ENCODE results near the gene RAB12.
A peak's percentile ranks its signal among the peaks of the same experiment; 100 is the strongest.
"Not testable (repeated sequence)": the region's sequence is repeated elsewhere in the genome, so short reads cannot be mapped to it uniquely, and the experiment has no call there.

The RAB12 gene

GRCh38 chr18:8615397-8616027 lies 6.3 kb downstream of the RAB12 start:
- Histone ChIP-seq H3K36me3 (ENCODE audit: insufficient read depth, low read length) (peaks cover 7% of the 10 kb centered on the region), H3K4me1 (ENCODE audit: control insufficient read depth, insufficient read depth, low read length) (peaks cover 26% of the 10 kb centered on the region), H3K27me3 (ENCODE audit: control insufficient read depth, insufficient read depth, low read length) (no peaks in the 10 kb centered on the region), H3K9me3 (replicated peaks; ENCODE audit: low read length) (no peaks in the 10 kb centered on the region), H3K4me3 (ENCODE audit: low read length) (peak overlapping the region; percentile 6), H3K9ac (ENCODE audit: low read depth, low read length) (peak overlapping the region; percentile 6), H3K4me2 (ENCODE audit: low read length) (peak overlapping the region; percentile 57)

GRCh38 chr18:8616028-8616401 lies 6.8 kb downstream of the RAB12 start:
- peak overlapping the region; percentile 6 for H3K9ac ChIP-seq (ENCODE audit: low read depth, low read length)
- H3K4me1 ChIP-seq (ENCODE audit: control insufficient read depth, insufficient read depth, low read length), result peaks cover 21% of the 10 kb centered on the region
- no peak overlapping the region for H3K4me3 ChIP-seq (ENCODE audit: low read length)

DNA sequence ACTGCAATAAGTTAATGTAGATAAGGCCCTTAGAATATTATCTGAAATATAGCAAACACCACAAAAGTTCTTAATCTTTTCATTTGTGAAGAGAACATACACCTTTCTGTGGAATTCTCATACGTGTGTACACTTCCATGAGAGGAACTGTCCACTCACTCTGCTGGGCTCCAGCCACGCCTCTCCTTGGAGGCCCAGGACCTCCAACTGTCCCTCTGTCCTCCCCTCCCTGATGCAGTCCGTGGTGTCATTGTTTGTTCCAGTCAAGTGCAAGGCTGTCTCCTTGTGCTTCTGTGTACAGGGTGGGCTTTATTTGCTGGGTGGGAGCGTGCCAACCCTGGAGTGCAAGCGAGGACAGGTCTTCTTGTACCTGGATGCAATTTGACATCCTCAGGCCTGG lies 8.7 kb downstream of the RAB12 start:
- peaks cover 16% of the 10 kb centered on the region for H3K4me1 ChIP-seq (ENCODE audit: control insufficient read depth, insufficient read depth, low read length)
- H3K9me3 ChIP-seq (replicated peaks; ENCODE audit: low read length), result no peaks in the 10 kb centered on the region
- no peaks in the 10 kb centered on the region for H3K36me3 ChIP-seq (ENCODE audit: insufficient read depth, low read length)
- H3K4me2 ChIP-seq (ENCODE audit: low read length), result no peak overlapping the region
- H3K4me3 ChIP-seq (ENCODE audit: low read length), result no peak overlapping the region
- no peak overlapping the region for H3K9ac ChIP-seq (ENCODE audit: low read depth, low read length)
- H3K27me3 ChIP-seq (ENCODE audit: control insufficient read depth, insufficient read depth, low read length), result no peaks in the 10 kb centered on the region

More at GRCh38 chr18:8616028-8616401, 6.8 kb downstream of the RAB12 start:
- peak overlapping the region; percentile 57 for H3K4me2 ChIP-seq (ENCODE audit: low read length)
- H3K27me3 ChIP-seq (ENCODE audit: control insufficient read depth, insufficient read depth, low read length), result no peaks in the 10 kb centered on the region
- peaks cover 7% of the 10 kb centered on the region for H3K36me3 ChIP-seq (ENCODE audit: insufficient read depth, low read length)
- no peaks in the 10 kb centered on the region for H3K9me3 ChIP-seq (replicated peaks; ENCODE audit: low read length)

DNA sequence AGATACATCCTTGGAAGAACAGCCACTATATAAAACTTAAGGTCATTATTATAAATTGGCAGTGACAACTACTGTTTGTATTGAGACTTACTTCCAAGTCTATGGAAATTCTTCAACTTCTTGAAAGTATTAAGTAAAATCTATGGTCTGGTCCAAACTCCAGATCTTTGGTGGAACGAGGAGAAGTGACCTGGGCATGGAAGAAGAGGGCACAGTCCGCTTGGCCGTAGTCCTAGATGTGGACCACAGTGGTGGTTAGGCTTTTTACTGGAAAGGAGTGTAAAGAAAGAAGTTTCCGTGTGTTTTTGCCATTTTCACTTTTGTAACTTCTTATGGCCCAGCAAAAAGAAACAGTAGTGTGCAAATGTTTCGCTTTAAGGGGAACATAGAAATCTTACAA lies 9.8 kb downstream of the RAB12 start:
- no peaks in the 10 kb centered on the region for H3K36me3 ChIP-seq (ENCODE audit: insufficient read depth, low read length)
- no peak overlapping the region for H3K9ac ChIP-seq (ENCODE audit: low read depth, low read length)
- H3K27me3 ChIP-seq (ENCODE audit: control insufficient read depth, insufficient read depth, low read length), result no peaks in the 10 kb centered on the region
- no peak overlapping the region for H3K4me3 ChIP-seq (ENCODE audit: low read length)
- H3K4me1 ChIP-seq (ENCODE audit: control insufficient read depth, insufficient read depth, low read length), result peaks cover 16% of the 10 kb centered on the region
- H3K4me2 ChIP-seq (ENCODE audit: low read length), result no peak overlapping the region
- H3K9me3 ChIP-seq (replicated peaks; ENCODE audit: low read length), result no peaks in the 10 kb centered on the region

GRCh38 chr18:8619835-8620577 lies 10.8 kb downstream of the RAB12 start:
- Histone ChIP-seq H3K9me3 (replicated peaks; ENCODE audit: low read length) (no peaks in the 10 kb centered on the region), H3K27me3 (ENCODE audit: control insufficient read depth, insufficient read depth, low read length) (no peaks in the 10 kb centered on the region), H3K4me1 (ENCODE audit: control insufficient read depth, insufficient read depth, low read length) (peaks cover 14% of the 10 kb centered on the region), H3K4me3 (ENCODE audit: low read length) (no peak overlapping the region), H3K9ac (ENCODE audit: low read depth, low read length) (no peak overlapping the region), H3K4me2 (ENCODE audit: low read length) (no peak overlapping the region), H3K36me3 (ENCODE audit: insufficient read depth, low read length) (no peaks in the 10 kb centered on the region)

GRCh38 chr18:8620845-8621244 lies 11.6 kb downstream of the RAB12 start:
- peaks cover 6% of the 10 kb centered on the region for H3K4me1 ChIP-seq (ENCODE audit: control insufficient read depth, insufficient read depth, low read length)
- H3K4me2 ChIP-seq (ENCODE audit: low read length), result no peak overlapping the region
- H3K36me3 ChIP-seq (ENCODE audit: insufficient read depth, low read length), result peaks cover 8% of the 10 kb centered on the region
- no peaks in the 10 kb centered on the region for H3K27me3 ChIP-seq (ENCODE audit: control insufficient read depth, insufficient read depth, low read length)
- H3K9ac ChIP-seq (ENCODE audit: low read depth, low read length), result no peak overlapping the region
- no peaks in the 10 kb centered on the region for H3K9me3 ChIP-seq (replicated peaks; ENCODE audit: low read length)
- H3K4me3 ChIP-seq (ENCODE audit: low read length), result no peak overlapping the region

DNA sequence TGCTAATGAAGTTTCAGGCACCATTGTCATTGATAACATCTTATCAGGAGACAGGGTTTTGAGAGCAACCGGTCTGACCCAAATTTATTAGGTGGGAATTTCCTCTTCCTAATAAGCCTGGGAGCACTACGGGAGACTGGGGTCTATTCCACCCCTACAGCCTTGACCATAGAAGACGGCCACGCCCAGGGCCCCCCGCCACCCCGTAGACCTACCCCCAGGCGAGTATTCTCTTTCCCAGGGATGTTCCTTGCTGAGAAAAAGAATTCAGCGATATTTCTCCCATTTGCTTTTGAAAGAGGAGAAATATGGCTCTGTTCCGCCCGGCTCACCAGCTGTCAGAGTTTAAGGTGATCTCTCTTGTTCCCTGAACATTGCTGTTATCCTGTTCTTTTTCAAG lies 13.4 kb downstream of the RAB12 start:
- not testable (repeated sequence) for H3K9me3 ChIP-seq (replicated peaks; ENCODE audit: low read length); H3K9ac ChIP-seq (ENCODE audit: low read depth, low read length); H3K4me2 ChIP-seq (ENCODE audit: low read length); H3K27me3 ChIP-seq (ENCODE audit: control insufficient read depth, insufficient read depth, low read length); H3K4me3 ChIP-seq (ENCODE audit: low read length); H3K4me1 ChIP-seq (ENCODE audit: control insufficient read depth, insufficient read depth, low read length)
- H3K36me3 ChIP-seq (ENCODE audit: insufficient read depth, low read length), result peaks cover 18% of the 10 kb centered on the region

DNA sequence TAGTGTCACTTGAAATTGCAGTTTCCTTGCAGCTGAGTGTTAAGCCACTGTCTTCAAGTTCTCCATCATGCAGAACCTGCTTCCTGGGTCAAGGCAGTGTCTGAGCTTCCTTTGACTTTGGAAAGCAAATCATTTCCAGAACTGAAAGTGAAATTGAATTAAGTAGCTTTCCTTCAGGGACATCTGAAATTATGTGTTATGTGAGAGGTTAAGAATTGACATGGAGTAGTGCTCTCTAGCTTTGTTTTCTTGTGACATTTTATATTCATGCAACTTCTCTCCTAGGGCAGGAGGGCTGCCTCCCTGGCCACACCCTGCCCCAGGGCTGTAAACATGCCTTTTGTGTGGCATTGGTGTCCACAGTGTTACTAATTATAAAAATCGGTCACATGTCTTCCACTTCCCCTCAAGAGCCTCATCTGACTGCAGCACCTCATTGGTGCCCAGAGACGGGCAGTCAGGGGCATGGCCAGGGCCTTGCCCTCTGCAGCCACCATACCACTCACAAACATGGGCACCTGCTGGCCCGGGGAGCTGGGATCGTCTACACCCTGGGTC lies 14.4 kb downstream of the RAB12 start:
- no peak overlapping the region for H3K9ac ChIP-seq (ENCODE audit: low read depth, low read length)
- no peaks in the 10 kb centered on the region for H3K9me3 ChIP-seq (replicated peaks; ENCODE audit: low read length)
- H3K4me1 ChIP-seq (ENCODE audit: control insufficient read depth, insufficient read depth, low read length), result no peaks in the 10 kb centered on the region
- no peak overlapping the region for H3K4me2 ChIP-seq (ENCODE audit: low read length)
- no peak overlapping the region for H3K4me3 ChIP-seq (ENCODE audit: low read length)
- peaks cover 18% of the 10 kb centered on the region for H3K36me3 ChIP-seq (ENCODE audit: insufficient read depth, low read length)
- H3K27me3 ChIP-seq (ENCODE audit: control insufficient read depth, insufficient read depth, low read length), result no peaks in the 10 kb centered on the region

DNA sequence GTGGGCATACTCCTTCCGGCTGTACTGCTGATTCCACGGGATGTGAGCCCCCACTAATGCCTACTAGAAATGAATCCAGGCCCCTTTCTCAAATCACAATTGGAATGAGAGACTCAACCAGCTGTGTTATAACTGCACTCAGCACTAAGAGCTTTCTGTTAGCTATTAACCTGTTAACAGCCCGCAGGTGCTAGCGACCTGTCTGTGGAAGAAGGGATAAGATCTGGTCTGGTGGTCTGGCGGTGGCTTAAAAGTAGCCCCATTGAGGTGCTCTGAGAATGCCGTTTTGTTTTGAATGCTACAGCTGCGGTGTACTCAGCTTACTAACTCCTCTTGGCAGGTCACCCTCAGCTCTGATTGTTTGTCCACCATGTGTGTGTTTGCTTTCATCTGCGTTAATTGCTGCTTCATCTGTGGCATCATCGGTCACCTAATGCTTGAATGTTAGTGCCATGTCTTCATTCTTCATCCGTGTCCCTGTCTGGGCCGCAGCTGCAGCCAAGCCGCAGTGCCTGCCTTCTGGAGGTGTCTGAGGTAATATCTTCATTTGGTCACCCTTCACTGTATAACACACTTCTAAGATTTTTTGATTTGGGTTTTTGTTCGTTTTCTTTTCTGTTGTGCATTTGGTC lies 16.3 kb downstream of the RAB12 start:
- H3K27me3 ChIP-seq (ENCODE audit: control insufficient read depth, insufficient read depth, low read length), result no peaks in the 10 kb centered on the region
- H3K4me3 ChIP-seq (ENCODE audit: low read length), result no peak overlapping the region
- H3K9ac ChIP-seq (ENCODE audit: low read depth, low read length), result no peak overlapping the region
- H3K9me3 ChIP-seq (replicated peaks; ENCODE audit: low read length), result no peaks in the 10 kb centered on the region
- H3K4me1 ChIP-seq (ENCODE audit: control insufficient read depth, insufficient read depth, low read length), result no peaks in the 10 kb centered on the region
- peaks cover 29% of the 10 kb centered on the region for H3K36me3 ChIP-seq (ENCODE audit: insufficient read depth, low read length)
- H3K4me2 ChIP-seq (ENCODE audit: low read length), result no peak overlapping the region

DNA sequence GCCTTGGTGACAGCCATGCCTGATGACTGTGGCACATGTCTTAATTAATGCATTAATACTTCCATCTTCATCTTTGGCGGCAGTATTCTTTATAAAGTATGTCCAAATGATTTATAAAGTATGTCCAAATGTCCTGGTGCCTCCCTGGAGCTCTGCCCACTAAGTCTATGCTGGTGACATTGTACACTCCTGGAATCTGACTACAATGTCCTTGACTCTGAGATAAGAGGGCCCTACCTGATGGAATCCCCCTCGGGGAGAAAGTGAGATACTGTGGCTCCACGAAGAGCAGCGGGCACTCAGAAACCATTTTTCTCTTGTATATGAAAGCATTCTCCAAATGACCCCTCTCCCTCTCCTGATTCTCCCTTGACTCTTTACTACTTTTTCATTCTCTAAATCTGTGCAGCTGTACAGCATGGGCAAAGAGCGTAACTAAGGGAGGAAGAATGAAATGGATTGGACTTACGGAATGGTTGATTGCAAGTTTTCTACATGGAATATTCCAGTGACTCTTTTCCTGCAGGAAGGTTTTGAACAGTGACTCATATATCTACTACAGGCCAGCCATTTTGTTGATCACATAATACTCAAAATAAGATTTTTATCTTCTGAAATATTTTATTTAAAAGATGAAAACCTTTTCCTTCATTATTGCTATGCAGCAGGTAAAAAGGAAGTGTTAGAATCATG lies 17.3 kb downstream of the RAB12 start:
- no peak overlapping the region for H3K4me2 ChIP-seq (ENCODE audit: low read length)
- H3K9ac ChIP-seq (ENCODE audit: low read depth, low read length), result no peak overlapping the region
- no peak overlapping the region for H3K4me3 ChIP-seq (ENCODE audit: low read length)
- no peaks in the 10 kb centered on the region for H3K4me1 ChIP-seq (ENCODE audit: control insufficient read depth, insufficient read depth, low read length)
- peaks cover 34% of the 10 kb centered on the region for H3K36me3 ChIP-seq (ENCODE audit: insufficient read depth, low read length)
- no peaks in the 10 kb centered on the region for H3K9me3 ChIP-seq (replicated peaks; ENCODE audit: low read length)
- H3K27me3 ChIP-seq (ENCODE audit: control insufficient read depth, insufficient read depth, low read length), result no peaks in the 10 kb centered on the region

DNA sequence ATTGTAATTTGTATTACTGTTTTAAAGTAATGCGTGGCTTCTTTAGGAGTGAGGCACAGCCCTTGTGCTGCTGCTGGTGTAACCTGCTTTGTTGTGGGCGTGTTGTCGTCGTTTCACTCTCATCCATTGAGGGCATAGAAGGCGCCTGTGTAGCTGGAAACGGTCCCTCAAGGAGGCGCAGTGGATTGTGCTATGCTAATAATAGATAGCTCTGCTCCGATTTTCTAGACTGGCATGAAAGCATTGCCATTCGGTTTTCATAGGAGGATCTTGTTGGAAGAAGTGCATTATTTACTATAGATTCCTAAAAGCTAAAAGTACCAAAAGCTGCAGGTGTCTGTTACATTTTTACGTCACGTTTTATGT lies 17.9 kb downstream of the RAB12 start:
- no peak overlapping the region for H3K9ac ChIP-seq (ENCODE audit: low read depth, low read length)
- no peak overlapping the region for H3K4me2 ChIP-seq (ENCODE audit: low read length)
- no peak overlapping the region for H3K4me3 ChIP-seq (ENCODE audit: low read length)
- H3K27me3 ChIP-seq (ENCODE audit: control insufficient read depth, insufficient read depth, low read length), result no peaks in the 10 kb centered on the region
- H3K9me3 ChIP-seq (replicated peaks; ENCODE audit: low read length), result no peaks in the 10 kb centered on the region
- peaks cover 35% of the 10 kb centered on the region for H3K36me3 ChIP-seq (ENCODE audit: insufficient read depth, low read length)
- H3K4me1 ChIP-seq (ENCODE audit: control insufficient read depth, insufficient read depth, low read length), result no peaks in the 10 kb centered on the region
